H1 (cell line): ENCODE measurements around the gene SLC22A31. TPM values are rescaled to one million over a fixed set of nuclear protein-coding genes. Genes with fewer than 3 reads are reported as not detected.

Experiments
- CTCF ChIA-PET: fragments of 300-600 bp; sonication (Branson Sonifier 250); formaldehyde crosslinking; loops from one replicate; lab custom pipeline; 2021; ENCODE audit not compliant: partially characterized antibody; lab: Charles Lee
- POLR2A ChIA-PET: fragments of 300-600 bp; sonication (Branson Sonifier 250); formaldehyde crosslinking; loops from one replicate; lab custom pipeline; 2021; ENCODE audit warnings: inconsistent platforms; ENCODE audit not compliant: partially characterized antibody; lab: Charles Lee
- DNase-seq, 2 experiments: peaks; one replicate each; pipeline versions ENCODE4 v3.0.0 to v3.0.0-alpha.2; 2010 to 2022; ENCODE audit warnings: low spot score in 2 of 2, low read depth in 1 of 2, mixed read lengths in 1 of 2
- FAIRE-seq: peaks from 2 replicates; lab custom pipeline; 2011; peaks lifted over from hg19 to GRCh38; lab: Jason Lieb, UNC
- H2AFZ ChIP-seq: 2 replicates; pipeline ENCODE4 v1.8.1; 2012; ENCODE audit warnings: low read length, inconsistent platforms
- H2AK5ac ChIP-seq: 2 replicates; pipeline ENCODE4 v1.6.1; 2013; ENCODE audit warnings: low read depth, low read length
- H2BK120ac ChIP-seq: replicated peaks from 2 replicates; pipeline ENCODE3; 2013; ENCODE audit warnings: low read depth, low read length, inconsistent platforms
- H2BK12ac ChIP-seq: 2 replicates; pipeline ENCODE4 v1.6.1; 2013; ENCODE audit warnings: low read depth, low read length
- H2BK15ac ChIP-seq: 2 replicates; pipeline ENCODE4 v1.6.1; 2013; ENCODE audit warnings: low read length
- H2BK20ac ChIP-seq: 2 replicates; pipeline ENCODE4 v1.6.1; 2013; ENCODE audit warnings: low read length
- H2BK5ac ChIP-seq: 2 replicates; pipeline ENCODE4 v1.6.1; 2013; ENCODE audit warnings: low read depth, low read length
- H3K14ac ChIP-seq: 2 replicates; pipeline ENCODE4 v1.6.1; 2013; ENCODE audit warnings: inconsistent platforms; ENCODE audit not compliant: insufficient read length
- H3K18ac ChIP-seq: 2 replicates; pipeline ENCODE4 v1.6.1; 2013; ENCODE audit warnings: low read length; ENCODE audit errors: extremely low read depth
- H3K23ac ChIP-seq: 2 replicates; pipeline ENCODE4 v1.6.1; 2013; ENCODE audit warnings: inconsistent platforms; ENCODE audit not compliant: insufficient read length
- H3K23me2 ChIP-seq: 2 replicates; pipeline ENCODE4 v1.6.1; 2013; ENCODE audit warnings: low read depth, low read length
- H3K27ac ChIP-seq: 2 replicates; pipeline ENCODE4 v1.6.1; 2011; ENCODE audit warnings: low read depth, low read length, inconsistent platforms
- H3K27me3 ChIP-seq, 4 experiments: replicated peaks in 1 of 4; 1 replicate in 1 of 4; 2 replicates in 3 of 4; pipeline versions ENCODE4 v1.6.1 to v1.8.1; 2011 to 2013; ENCODE audit warnings: low read length in 3 of 4, mild to moderate bottlenecking in 3 of 4, inconsistent platforms in 2 of 4, mixed read lengths in 2 of 4, moderate library complexity in 1 of 4; ENCODE audit not compliant: control insufficient read depth in 3 of 4, insufficient read depth in 3 of 4; ENCODE audit errors: extremely low read depth in 1 of 4
- H3K36me3 ChIP-seq, 4 experiments: 2 replicates each; pipeline versions ENCODE4 v1.6.1 to v1.8.1; 2011 to 2013; ENCODE audit warnings: mild to moderate bottlenecking in 4 of 4, low read length in 3 of 4, moderate library complexity in 2 of 4, control low read depth in 1 of 4, inconsistent platforms in 1 of 4; ENCODE audit not compliant: insufficient read depth in 4 of 4, control insufficient read depth in 2 of 4
- H3K4ac ChIP-seq: replicated peaks from 2 replicates; pipeline ENCODE3; 2013; ENCODE audit warnings: low read length, low read depth, mixed read lengths, inconsistent platforms; ENCODE audit not compliant: insufficient read length
- H3K4me1 ChIP-seq, 4 experiments: replicated peaks in 1 of 4; 1 replicate in 1 of 4; 2 replicates in 3 of 4; pipeline versions ENCODE4 v1.6.1 to v1.8.1; 2011 to 2013; ENCODE audit warnings: low read length in 3 of 4, inconsistent platforms in 2 of 4, mixed read lengths in 1 of 4; ENCODE audit not compliant: insufficient read depth in 4 of 4, control insufficient read depth in 3 of 4
- H3K4me2 ChIP-seq, 2 experiments: 2 replicates each; pipeline versions ENCODE4 v1.6.1 to v1.8.1; 2011 to 2013; ENCODE audit warnings: low read depth in 2 of 2, low read length in 2 of 2, control low read depth in 1 of 2, inconsistent platforms in 1 of 2, mild to moderate bottlenecking in 1 of 2; ENCODE audit not compliant: insufficient read depth in 1 of 2
- H3K4me3 ChIP-seq, 4 experiments: fragments of 200-600, 300-600 bp in 1 of 4; sonication (generic), shearing (Covaris generic), sonication (Bioruptor Twin) in 1 of 4; 2 replicates each; pipeline versions ENCODE4 v1.5.1 to v1.8.1; 2011 to 2016; ENCODE audit warnings: low read length in 4 of 4, low read depth in 3 of 4, control low read depth in 2 of 4, inconsistent platforms in 2 of 4, mild to moderate bottlenecking in 2 of 4, mixed read lengths in 1 of 4, moderate library complexity in 1 of 4; ENCODE audit not compliant: insufficient read depth in 2 of 4; ENCODE audit errors: extremely low read depth in 1 of 4
- H3K56ac ChIP-seq: replicated peaks from 2 replicates; pipeline ENCODE3; 2013; ENCODE audit warnings: low read depth, mild to moderate bottlenecking, mixed read lengths, low read length, inconsistent platforms; ENCODE audit not compliant: insufficient read length
- H3K79me1 ChIP-seq: 2 replicates; pipeline ENCODE4 v1.6.1; 2013; ENCODE audit warnings: low read depth, low read length, control low read depth
- H3K79me2 ChIP-seq, 2 experiments: 2 replicates each; pipeline versions ENCODE4 v1.6.1 to v1.8.1; 2012 to 2013; ENCODE audit warnings: low read length in 2 of 2, mild to moderate bottlenecking in 2 of 2, inconsistent platforms in 1 of 2; ENCODE audit not compliant: insufficient read depth in 2 of 2, control insufficient read depth in 1 of 2
- H3K9ac ChIP-seq, 4 experiments: replicated peaks in 1 of 4; 1 replicate in 1 of 4; 2 replicates in 3 of 4; pipeline versions ENCODE4 v1.6.1 to v1.8.1; 2011 to 2013; ENCODE audit warnings: low read depth in 3 of 4, low read length in 3 of 4, control low read depth in 2 of 4, mild to moderate bottlenecking in 2 of 4, moderate library complexity in 2 of 4, inconsistent platforms in 1 of 4; ENCODE audit errors: extremely low read depth in 1 of 4
- H3K9me3 ChIP-seq, 2 experiments: 2 replicates each; pipeline versions ENCODE4 v1.6.1 to v1.8.1; 2012 to 2013; ENCODE audit warnings: mild to moderate bottlenecking in 2 of 2, moderate library complexity in 2 of 2, control low read depth in 1 of 2, inconsistent platforms in 1 of 2, low read depth in 1 of 2, low read length in 1 of 2, mixed read lengths in 1 of 2; ENCODE audit not compliant: insufficient read depth in 2 of 2
- H4K20me1 ChIP-seq, 2 experiments: replicated peaks in 1 of 2; 2 replicates each; pipeline versions ENCODE3 to v1.8.1; 2011 to 2013; ENCODE audit warnings: inconsistent platforms in 2 of 2, low read length in 2 of 2, mild to moderate bottlenecking in 1 of 2; ENCODE audit not compliant: insufficient read depth in 2 of 2, control insufficient read depth in 1 of 2
- H4K5ac ChIP-seq: 2 replicates; pipeline ENCODE4 v1.6.1; 2013; ENCODE audit warnings: low read length, low read depth, mixed read lengths, inconsistent platforms; ENCODE audit not compliant: insufficient read length
- H4K8ac ChIP-seq: 2 replicates; pipeline ENCODE4 v1.8.0; 2013; ENCODE audit warnings: mild to moderate bottlenecking, moderate library complexity, low read length, inconsistent platforms; ENCODE audit not compliant: insufficient read depth; ENCODE audit errors: extremely low read depth
- H4K91ac ChIP-seq: replicated peaks from 2 replicates; pipeline ENCODE3; 2013; ENCODE audit warnings: low read length, mixed read lengths, inconsistent platforms; ENCODE audit not compliant: insufficient read length
- BRCA1 ChIP-seq: IDR thresholded peaks from 2 replicates; pipeline ENCODE4 v1.6.1; 2012; ENCODE audit warnings: low read depth, low read length, improper control_type of control experiment
- CBX5 ChIP-seq: fragments of 300-800, 300-1000 bp; sonication (generic); IDR thresholded peaks from 2 replicates; pipeline ENCODE4 v1.7.1; 2016; ENCODE audit warnings: antibody characterized with exemption, low read length, low read depth
- CHD1 ChIP-seq: IDR thresholded peaks from 2 replicates; pipeline ENCODE4 v1.6.1; 2012; ENCODE audit warnings: low read depth, low read length, improper control_type of control experiment
- CHD2 ChIP-seq: IDR thresholded peaks from 2 replicates; pipeline ENCODE4 v1.6.1; 2012; ENCODE audit warnings: low read length, improper control_type of control experiment
- EGR1 ChIP-seq: IDR thresholded peaks from 2 replicates; pipeline ENCODE4 v1.6.1; 2011; ENCODE audit warnings: low read depth, low read length, borderline replicate concordance
- FOSL1 ChIP-seq: IDR thresholded peaks from 2 replicates; pipeline ENCODE4 v1.6.1; 2011; ENCODE audit warnings: mild to moderate bottlenecking, low read depth, low read length, moderate library complexity; ENCODE audit not compliant: insufficient read depth
- GABPA ChIP-seq: IDR thresholded peaks from 2 replicates; pipeline ENCODE4 v1.6.1; 2011; ENCODE audit warnings: mild to moderate bottlenecking, low read length, moderate library complexity, borderline replicate concordance; ENCODE audit not compliant: insufficient read depth
- HDAC6 ChIP-seq: IDR thresholded peaks from one replicate; pipeline ENCODE4 v1.7.1; 2012; ENCODE audit warnings: low read depth, mild to moderate bottlenecking, inconsistent platforms, low read length, moderate library complexity
- KDM5A ChIP-seq: fragments of 200-600 bp; IDR thresholded peaks from 2 replicates; pipeline ENCODE4 v1.7.1; 2012; ENCODE audit warnings: mild to moderate bottlenecking, low read length, inconsistent platforms, mixed read lengths
- NRF1 ChIP-seq: IDR thresholded peaks from 2 replicates; pipeline ENCODE4 v1.6.1; 2011; ENCODE audit warnings: mild to moderate bottlenecking, low read depth, low read length, improper control_type of control experiment
- RNF2 ChIP-seq: fragments of 200-900, 300-1000 bp; sonication (generic); IDR thresholded peaks from 2 replicates; pipeline ENCODE4 v1.7.1; 2016; ENCODE audit warnings: borderline replicate concordance, low read depth, mild to moderate bottlenecking, antibody characterized with exemption, low read length; ENCODE audit not compliant: poor library complexity, severe bottlenecking; ENCODE audit errors: missing control alignments
- SIRT6 ChIP-seq: IDR thresholded peaks from one replicate; pipeline ENCODE4 v1.7.1; 2012; ENCODE audit warnings: low read length, inconsistent platforms
- YY1 ChIP-seq: IDR thresholded peaks from 2 replicates; pipeline ENCODE4 v1.6.1; 2011; ENCODE audit warnings: low read depth, mild to moderate bottlenecking, low read length
- WGBS, 2 experiments: shearing (Covaris generic) in 1 of 2; methylation state at CpG; one replicate each; pipeline versions ENCODE4 v1.1.6 to v1.1.7; 2013 to 2015; ENCODE audit warnings: low lambda C conversion rate in 2 of 2, mixed read lengths in 2 of 2, inconsistent platforms in 1 of 2, low coverage in 1 of 2, missing lambda C conversion rate in 1 of 2; ENCODE audit not compliant: insufficient replicate concordance in 2 of 2, insufficient coverage in 1 of 2, insufficient read length in 1 of 2; ENCODE audit errors: extremely low coverage in 1 of 2, missing lambda C conversion rate in 1 of 2; 5-methylcytosine and 5-hydroxymethylcytosine counted together
- polyA plus RNA-seq, 7 experiments: library from polyadenylated mRNA; depleted of rRNA in 3 of 7; stranded (reverse) in 5 of 7; unstranded in 2 of 7; fragments of >200 nt in 5 of 7; fragments of 200-250 nt in 2 of 7; gene quantifications; 1 replicate in 5 of 7; 2 replicates in 1 of 7; 4 replicates in 1 of 7; pipeline versions ENCODE4 v1.2.1 to v1.2.3, GENCODE V29; 2011 to 2013; ENCODE audit warnings: missing spikeins in 2 of 7, mixed read lengths in 2 of 7
- total RNA-seq: library from RNA; stranded (reverse); fragmentation: NEBNext Ultra II Directional; extraction: Animal tissue kit (Norgen Biotek cat#: 25700); gene quantifications from 2 replicates; pipeline ENCODE4 v1.2.1, GENCODE V29; 2021

The SLC22A31 gene
- total and polyA plus RNA-seq, 2 of the 8 experiments (the other 6 are each of a cell fraction or from before 2014, with no cell fraction given): 7.7 to 10.6 TPM

- H2BK20ac ChIP-seq: no peak overlapping the region
- FAIRE-seq (no peak), DNase-seq (no peak)
- H2AK5ac ChIP-seq: no peak overlapping the region
- H3K9me3 ChIP-seq: peaks cover 15 to 31% of the 10 kb centered on the region in 2 experiments
- H3K14ac ChIP-seq: no peak overlapping the region
- 93% methylated on average over 48 of the region's 48 CpGs; no CpG with 5 or more reads in 1 of the 2 experiments for WGBS, 2 experiments
- H3K4ac ChIP-seq: no peak overlapping the region
- peaks cover 0 to 3% of the 10 kb centered on the region in 2 experiments for H4K20me1 ChIP-seq
- H3K18ac ChIP-seq: no peak overlapping the region
- no peak overlapping the region for H3K27ac ChIP-seq
- no peaks in the 10 kb centered on the region for H3K79me1 ChIP-seq
- no peak overlapping the region for H4K91ac ChIP-seq
- no peak overlapping the region for H3K23ac ChIP-seq
- no peak overlapping the region for H2BK120ac ChIP-seq
- POLR2A ChIA-PET: interaction anchor here (0.6 to 1.4 kb wide), 2 partner anchors 10 to 12 kb away, joined by 3 read pairs; no protein-coding TSS in a partner anchor
- H3K79me2 ChIP-seq: no peaks in the 10 kb centered on the region
- H2BK15ac ChIP-seq: no peak overlapping the region
- no peaks in the 10 kb centered on the region for H3K36me3 ChIP-seq
- H3K9ac ChIP-seq: no peak overlapping the region
- H2BK12ac ChIP-seq: no peak overlapping the region
- CTCF ChIA-PET: interaction anchor here (0.7 to 1.4 kb wide), 2 partner anchors 9 to 217 kb away, joined by 3 read pairs; no protein-coding TSS in a partner anchor
- peaks cover 0 to 6% (median 1%) of the 10 kb centered on the region in 4 experiments; a peak in 2 of 7 replicates for H3K27me3 ChIP-seq
- H2AFZ ChIP-seq: no peak overlapping the region
- no peak overlapping the region for H3K56ac ChIP-seq
- no peak overlapping the region for H3K4me3 ChIP-seq
- H4K5ac ChIP-seq: no peak overlapping the region
- no peaks in the 10 kb centered on the region for H3K4me1 ChIP-seq
- H3K4me2 ChIP-seq: no peak overlapping the region
- no peak overlapping the region for H4K8ac ChIP-seq
- no peaks in the 10 kb centered on the region; the same call in 1 of the 2 replicates for H3K23me2 ChIP-seq
- H2BK5ac ChIP-seq: no peak overlapping the region
- TF ChIP-seq YY1: no peak
- TF ChIP-seq NRF1: no peak
- no peak for TF ChIP-seq GABPA
- TF ChIP-seq CBX5: no peak
- TF ChIP-seq SIRT6: no peak
- TF ChIP-seq CHD2: no peak
- TF ChIP-seq RNF2: no peak
- no peak for TF ChIP-seq KDM5A
- TF ChIP-seq CHD1: no peak
- TF ChIP-seq EGR1: no peak
- TF ChIP-seq BRCA1: no peak
- TF ChIP-seq HDAC6: no peak
- no peak for TF ChIP-seq FOSL1
Measured at GRCh38 chr16:89159066-89159849, 41.1 kb downstream of the SLC22A31 start.
